ENCODE measurements around the gene BLOC1S3. TPM values are rescaled to one million over a fixed set of nuclear protein-coding genes. Genes with fewer than 3 reads are reported as not detected.

Gene BLOC1S3
- total RNA-seq, 1 experiment from 2014 or later: 25.2 TPM

GRCh38 chr19:45166723-45167252, 11.8 kb upstream of the BLOC1S3 start:
- Mint-ChIP-seq H3K9me3 (ENCODE audit: low read depth, unreplicated experiment) (no peaks in the 10 kb centered on the region), H3K4me3 (ENCODE audit: low read depth, unreplicated experiment) (no peak overlapping the region), H3K36me3 (ENCODE audit: insufficient read depth, unreplicated experiment) (peaks cover 36% of the 10 kb centered on the region), H3K27me3 (ENCODE audit: unreplicated experiment) (no peaks in the 10 kb centered on the region), H3K4me1 (ENCODE audit: low read depth, unreplicated experiment) (peaks cover 12% of the 10 kb centered on the region), H3K27ac (ENCODE audit: unreplicated experiment) (no peak overlapping the region)
- no peak for DNase-seq
- BruUV-seq (replicated peaks): no TSS peak
- no peak for TF ChIP-seq CTCF (IDR thresholded peaks at IDR 0.05; ENCODE audit: unreplicated experiment)
- intact Hi-C loops (cut with micrococcal nuclease; ENCODE audit: unreplicated experiment): no loop called here
- CTCF ChIA-PET: interaction anchor here (2.1 kb wide), 1 partner anchor 11 kb away, joined by 7 read pairs; the partner anchor contains the start of genes BLOC1S3 and TRAPPC6A

- no TSS peak for BruUV-seq (replicated peaks)
- TF ChIP-seq CTCF (IDR thresholded peaks at IDR 0.05; ENCODE audit: unreplicated experiment): no peak
- intact Hi-C loops (cut with micrococcal nuclease; ENCODE audit: unreplicated experiment): no loop called here
- DNase-seq: no peak
- no peaks in the 10 kb centered on the region for H3K9me3 Mint-ChIP-seq (ENCODE audit: low read depth, unreplicated experiment)
- H3K4me3 Mint-ChIP-seq (ENCODE audit: low read depth, unreplicated experiment): no peak overlapping the region
- H3K27ac Mint-ChIP-seq (ENCODE audit: unreplicated experiment): no peak overlapping the region
- CTCF ChIA-PET: no interaction called here
- peaks cover 5% of the 10 kb centered on the region for H3K4me1 Mint-ChIP-seq (ENCODE audit: low read depth, unreplicated experiment)
- H3K36me3 Mint-ChIP-seq (ENCODE audit: insufficient read depth, unreplicated experiment): peaks cover 18% of the 10 kb centered on the region
- H3K27me3 Mint-ChIP-seq (ENCODE audit: unreplicated experiment): no peaks in the 10 kb centered on the region
Observed at GRCh38 chr19:45168767-45169351, 9.7 kb upstream of the BLOC1S3 start.

GRCh38 chr19:45169602-45170001, 9.0 kb upstream of the BLOC1S3 start:
- no peaks in the 10 kb centered on the region for H3K4me1 Mint-ChIP-seq (ENCODE audit: low read depth, unreplicated experiment)
- H3K36me3 Mint-ChIP-seq (ENCODE audit: insufficient read depth, unreplicated experiment): peaks cover 11% of the 10 kb centered on the region
- no peak for DNase-seq
- CTCF ChIA-PET: no interaction called here
- intact Hi-C loops (cut with micrococcal nuclease; ENCODE audit: unreplicated experiment): no loop called here
- no TSS peak for BruUV-seq (replicated peaks)
- no peak overlapping the region for H3K27ac Mint-ChIP-seq (ENCODE audit: unreplicated experiment)
- no peak for TF ChIP-seq CTCF (IDR thresholded peaks at IDR 0.05; ENCODE audit: unreplicated experiment)
- no peaks in the 10 kb centered on the region for H3K27me3 Mint-ChIP-seq (ENCODE audit: unreplicated experiment)
- no peaks in the 10 kb centered on the region for H3K9me3 Mint-ChIP-seq (ENCODE audit: low read depth, unreplicated experiment)
- no peak overlapping the region for H3K4me3 Mint-ChIP-seq (ENCODE audit: low read depth, unreplicated experiment)

GRCh38 chr19:45170146-45171106, 8.2 kb upstream of the BLOC1S3 start:
- Mint-ChIP-seq H3K4me3 (ENCODE audit: low read depth, unreplicated experiment) (no peak overlapping the region), H3K36me3 (ENCODE audit: insufficient read depth, unreplicated experiment) (peaks cover 8% of the 10 kb centered on the region), H3K27me3 (ENCODE audit: unreplicated experiment) (no peaks in the 10 kb centered on the region), H3K9me3 (ENCODE audit: low read depth, unreplicated experiment) (no peaks in the 10 kb centered on the region), H3K27ac (ENCODE audit: unreplicated experiment) (no peak overlapping the region), H3K4me1 (ENCODE audit: low read depth, unreplicated experiment) (no peaks in the 10 kb centered on the region)
- intact Hi-C loops (cut with micrococcal nuclease; ENCODE audit: unreplicated experiment): no loop called here
- BruUV-seq (replicated peaks): no TSS peak
- CTCF ChIA-PET: no interaction called here
- no peak for TF ChIP-seq CTCF (IDR thresholded peaks at IDR 0.05; ENCODE audit: unreplicated experiment)
- DNase-seq: no peak

All from Calu3 (cell line).